Lung microvascular endothelial cell (primary cell): ENCODE results near the gene VPS13D. TPM values are rescaled to one million over a fixed set of nuclear protein-coding genes. Genes with fewer than 3 reads are reported as not detected.

Source experiments
- DNase-seq, 2 donors: peaks; one replicate each; pipeline versions ENCODE4 v3.0.0 to v3.0.0-alpha.2; 2010; ENCODE audit warnings: low read depth in 2 of 2
- total RNA-seq: library from RNA; depleted of rRNA; stranded (reverse); fragments of >200 nt; gene quantifications from 2 replicates; pipeline ENCODE4 v1.2.1, GENCODE V29; 2014

The VPS13D gene
- total RNA-seq, 1 donor from 2014 or later, result 28.8 TPM

DNA sequence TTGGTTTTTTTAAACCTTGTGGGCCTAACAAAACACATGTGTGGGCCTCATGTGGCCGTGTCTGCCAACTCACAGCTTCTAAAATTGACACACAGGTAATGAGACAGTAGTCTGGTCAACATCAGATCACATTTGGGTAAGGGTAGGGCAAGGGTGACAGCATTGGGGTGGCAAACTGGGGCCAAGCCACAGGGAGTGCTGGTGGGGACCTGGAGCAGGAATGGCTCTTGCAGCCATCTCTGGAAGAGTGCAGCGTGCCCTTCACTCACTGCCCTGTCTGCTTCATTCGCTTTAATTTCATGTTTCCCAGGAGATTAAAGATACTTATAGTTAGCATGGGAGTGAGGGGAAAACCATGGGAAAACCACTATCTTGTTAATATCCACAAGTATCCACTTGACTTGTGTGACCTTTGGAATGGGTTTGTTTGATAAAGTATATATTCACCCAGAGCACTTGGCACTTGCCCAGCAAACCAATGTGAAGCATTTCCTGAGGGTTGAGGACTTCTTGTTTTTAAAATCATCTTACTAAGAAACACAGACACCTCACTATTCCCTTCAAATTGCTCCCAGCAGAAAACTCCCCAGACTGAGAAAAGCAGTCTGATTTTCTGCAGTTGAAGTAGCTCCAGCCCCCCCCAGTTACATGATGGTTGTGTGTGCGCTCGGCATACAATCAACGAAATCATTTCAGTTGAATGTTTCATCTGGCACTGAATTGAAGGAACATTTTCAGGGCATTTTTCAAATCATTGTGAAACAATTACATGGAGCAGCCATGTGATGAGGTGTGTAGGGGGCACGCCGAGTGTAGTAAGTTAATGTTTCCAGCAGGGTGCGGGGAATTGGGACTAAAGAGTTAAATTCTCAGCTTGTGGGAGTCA lies 175.7 kb downstream of the VPS13D start:
- peak; percentile 80 to 90 for DNase-seq

DNA sequence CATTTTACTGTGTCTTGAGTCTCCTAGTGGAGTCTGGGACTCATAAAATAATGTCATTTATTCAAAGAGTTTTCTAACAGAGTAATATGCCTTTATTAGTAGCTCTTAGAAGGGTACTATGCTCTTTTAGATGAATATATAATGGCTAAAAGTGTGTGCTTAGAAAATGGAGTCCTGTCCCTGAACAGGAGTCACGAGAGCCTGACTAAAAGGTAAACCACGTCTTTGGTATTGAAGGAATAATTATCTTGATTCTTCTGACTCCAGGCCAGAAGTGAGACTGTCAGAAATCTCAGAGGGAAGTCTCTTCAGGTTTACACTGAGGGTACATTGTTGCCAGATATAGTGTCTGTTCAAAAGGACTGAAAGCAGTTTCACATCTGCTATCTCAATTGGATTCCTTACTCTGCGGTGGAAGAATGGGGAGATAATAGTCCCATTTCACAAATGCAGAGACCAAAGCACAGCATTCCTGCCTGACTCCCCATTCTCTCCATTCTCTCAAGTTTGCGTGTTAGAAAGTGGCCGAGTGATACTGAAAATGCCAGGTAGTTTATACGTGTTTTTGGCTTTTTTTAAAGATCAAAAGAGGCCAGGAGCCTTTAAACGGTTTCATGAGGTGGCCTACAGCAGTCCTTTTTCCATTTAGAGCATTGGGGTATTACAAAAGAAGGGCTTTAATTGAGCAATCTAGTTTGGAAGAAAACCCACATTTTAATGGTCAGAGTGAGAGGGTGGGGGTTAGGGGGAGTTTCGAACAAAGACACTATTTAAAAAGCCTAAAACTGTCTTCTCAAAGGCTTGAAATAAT lies 176.6 kb downstream of the VPS13D start:
- no peak for DNase-seq

DNA sequence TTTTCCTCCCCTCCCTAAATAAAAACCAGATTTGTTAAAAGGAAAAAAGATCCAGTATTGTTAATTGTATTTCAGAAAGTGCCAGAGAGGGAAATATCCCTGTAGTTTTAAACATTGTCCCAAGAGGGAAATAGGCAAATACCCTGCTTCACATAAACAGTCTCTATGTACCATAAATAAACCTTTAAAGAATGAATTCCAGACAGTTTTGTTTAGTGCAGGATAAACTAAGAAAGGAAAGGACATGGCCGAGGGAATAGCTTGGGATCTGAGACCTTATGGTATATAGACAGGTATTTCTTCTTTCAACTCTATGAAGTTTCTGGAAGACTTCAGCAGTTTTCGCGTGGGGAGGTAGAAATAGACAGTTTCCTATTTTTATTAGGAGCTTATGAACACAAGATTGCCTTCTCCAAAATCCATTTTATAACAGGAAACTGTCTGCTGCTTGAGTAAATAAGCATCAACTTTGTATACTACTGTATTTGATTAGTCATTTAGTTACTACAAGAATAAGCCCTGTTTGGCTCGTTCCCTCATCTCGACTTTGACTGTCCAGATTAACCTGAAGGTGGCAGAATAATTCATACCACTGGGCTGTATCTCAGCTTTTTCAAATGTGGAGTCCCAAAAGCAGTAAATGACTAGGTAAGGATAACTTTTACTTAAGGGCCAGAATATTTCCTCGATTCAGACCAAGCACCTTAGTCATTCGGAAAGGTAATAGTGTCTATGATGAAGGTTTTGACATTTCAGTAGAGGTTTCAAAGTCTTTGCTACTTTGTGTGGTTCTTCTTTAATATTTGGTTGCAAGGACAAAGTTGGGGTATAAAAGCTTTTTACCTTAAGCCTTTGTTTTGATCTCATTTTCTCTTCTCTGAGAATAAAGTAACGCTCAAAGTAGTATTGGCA lies 177.5 kb downstream of the VPS13D start:
- peak; percentile 73 to 85 for DNase-seq

DNA sequence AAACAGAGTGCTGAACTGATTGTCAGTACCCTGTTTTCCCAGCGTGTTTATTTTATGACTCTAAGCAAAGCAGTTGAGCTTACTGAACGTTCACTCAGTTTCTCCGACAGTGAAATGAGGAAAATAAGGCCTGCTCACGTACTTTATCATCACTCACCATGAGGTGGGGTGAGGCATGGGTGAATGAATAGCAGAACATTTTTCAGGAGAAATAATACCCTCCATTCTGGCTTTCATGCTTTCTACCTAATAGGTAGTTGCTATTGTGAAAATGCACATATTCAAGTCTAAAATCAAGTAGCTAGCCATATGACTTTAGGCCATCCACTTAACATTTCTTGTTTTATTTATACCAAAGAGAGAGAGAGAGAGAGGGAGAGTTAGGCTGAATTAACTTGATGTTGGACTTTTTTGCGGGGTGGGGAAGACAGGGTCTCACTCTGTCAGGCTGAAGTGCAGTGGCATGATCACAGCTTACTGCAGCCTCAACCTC lies 178.2 kb downstream of the VPS13D start:
- DNase-seq, result no peak

DNA sequence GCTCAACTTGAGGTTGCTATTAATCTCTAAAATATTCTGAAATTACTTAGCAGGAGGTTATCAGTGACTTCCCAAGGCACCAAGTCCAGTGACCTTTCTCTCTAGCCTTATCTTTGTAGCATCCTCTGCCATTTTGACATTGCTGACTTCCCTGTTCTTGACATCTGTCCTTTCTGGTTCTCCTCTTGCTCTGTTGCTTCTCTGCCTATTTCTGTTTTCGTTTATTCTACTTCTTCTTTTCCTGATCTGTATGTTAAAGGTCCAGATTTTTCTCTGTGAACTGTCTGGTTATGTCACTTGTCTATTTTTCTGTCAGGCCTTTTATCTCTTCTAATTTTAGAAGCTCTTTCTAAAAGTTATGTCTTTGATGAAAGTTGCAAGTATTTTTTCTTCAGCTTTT lies 178.8 kb downstream of the VPS13D start:
- no peak for DNase-seq

DNA sequence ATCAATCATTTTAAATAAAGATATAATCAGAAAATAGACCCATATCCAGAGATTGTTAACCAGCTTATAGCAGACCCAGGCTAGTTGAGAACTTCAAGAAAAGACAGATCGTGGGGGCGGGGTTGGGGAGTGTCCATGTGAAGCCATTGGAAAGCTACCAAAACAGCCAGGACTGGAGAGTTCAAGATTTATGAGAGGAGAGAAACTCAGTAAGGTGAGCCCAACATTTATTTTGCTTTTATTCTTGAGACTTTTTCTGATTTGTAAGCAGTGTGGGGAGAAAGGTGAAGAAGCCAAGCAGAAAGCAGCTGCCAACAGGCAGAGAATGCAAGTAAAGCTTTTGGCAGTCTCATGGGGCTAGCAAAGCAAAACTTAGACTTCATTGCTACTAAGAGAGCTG lies 179.9 kb downstream of the VPS13D start:
- DNase-seq, result no peak

DNA sequence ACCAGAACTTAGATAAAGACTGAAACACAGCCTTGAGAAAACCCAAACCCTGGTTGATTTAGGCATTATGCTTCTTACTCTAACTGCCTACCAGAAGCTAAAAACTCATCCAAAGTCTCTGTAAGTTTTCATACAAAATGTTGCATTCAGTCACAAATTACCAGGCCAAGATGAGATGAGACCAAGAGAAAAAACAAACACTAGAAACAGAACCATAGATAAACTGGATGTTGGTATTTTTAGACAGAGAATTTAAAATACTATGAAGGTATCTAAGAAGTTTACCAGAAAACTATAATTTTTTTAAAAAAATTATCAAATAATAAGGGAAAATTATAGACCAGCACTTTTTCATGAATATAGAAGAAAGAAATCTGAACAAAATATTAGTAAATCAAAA lies 180.5 kb downstream of the VPS13D start:
- DNase-seq, result no peak

DNA sequence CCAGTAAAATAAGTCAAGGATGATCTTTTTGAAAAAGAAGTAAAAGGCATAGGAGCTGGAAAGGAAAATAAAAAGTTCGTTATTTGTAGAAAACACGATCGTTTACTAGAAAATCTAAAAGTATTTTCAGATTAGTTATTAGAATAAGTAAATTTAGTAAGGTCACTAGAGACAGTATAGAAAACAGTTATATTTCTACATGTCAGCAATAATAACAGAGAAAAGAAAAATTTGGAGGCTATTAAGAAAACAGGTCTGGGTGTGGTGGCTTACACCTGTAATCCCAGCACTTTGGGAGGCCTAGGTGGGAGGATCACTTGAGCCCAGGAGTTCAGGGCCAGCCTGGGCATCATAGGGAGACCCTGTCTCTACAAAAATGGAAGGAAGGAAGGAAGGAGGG lies 181.3 kb downstream of the VPS13D start:
- DNase-seq, result no peak

DNA sequence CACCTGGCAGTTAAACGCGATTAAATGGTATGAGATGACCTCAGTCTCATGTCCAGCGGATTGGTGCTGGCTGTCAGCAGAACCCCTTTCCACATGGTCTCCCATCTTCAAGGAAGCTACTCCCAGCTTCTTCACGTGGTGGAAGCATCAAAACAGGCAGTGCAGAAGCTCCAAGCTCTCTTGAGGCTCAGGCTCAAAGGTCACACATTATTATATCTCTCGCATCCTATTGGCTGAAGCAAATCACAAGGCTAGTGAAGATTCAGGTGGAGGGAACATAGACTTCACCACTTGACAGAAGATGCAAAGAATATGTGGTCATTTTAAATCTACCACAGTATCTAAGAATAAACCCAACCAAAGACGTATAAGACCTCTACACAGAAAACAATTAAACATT lies 181.9 kb downstream of the VPS13D start:
- DNase-seq, result no peak

DNA sequence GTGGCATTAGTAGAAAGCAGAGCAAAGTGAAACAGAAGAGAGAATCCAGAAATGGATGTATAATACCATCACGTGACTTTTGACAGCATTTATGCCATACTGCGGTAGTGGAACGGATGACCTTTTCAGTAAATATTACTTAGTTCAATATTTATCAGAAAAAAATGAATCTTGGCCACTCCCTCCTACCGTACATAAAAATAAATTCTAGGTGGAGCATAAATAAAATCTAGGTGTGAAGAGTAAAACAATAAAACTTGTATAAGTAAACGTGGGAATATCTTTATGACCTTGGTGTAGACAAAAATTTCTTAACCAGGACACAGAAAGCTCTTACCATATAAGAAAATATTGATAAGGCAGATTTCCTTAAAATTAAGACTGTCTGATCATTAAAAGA lies 182.6 kb downstream of the VPS13D start:
- no peak for DNase-seq

DNA sequence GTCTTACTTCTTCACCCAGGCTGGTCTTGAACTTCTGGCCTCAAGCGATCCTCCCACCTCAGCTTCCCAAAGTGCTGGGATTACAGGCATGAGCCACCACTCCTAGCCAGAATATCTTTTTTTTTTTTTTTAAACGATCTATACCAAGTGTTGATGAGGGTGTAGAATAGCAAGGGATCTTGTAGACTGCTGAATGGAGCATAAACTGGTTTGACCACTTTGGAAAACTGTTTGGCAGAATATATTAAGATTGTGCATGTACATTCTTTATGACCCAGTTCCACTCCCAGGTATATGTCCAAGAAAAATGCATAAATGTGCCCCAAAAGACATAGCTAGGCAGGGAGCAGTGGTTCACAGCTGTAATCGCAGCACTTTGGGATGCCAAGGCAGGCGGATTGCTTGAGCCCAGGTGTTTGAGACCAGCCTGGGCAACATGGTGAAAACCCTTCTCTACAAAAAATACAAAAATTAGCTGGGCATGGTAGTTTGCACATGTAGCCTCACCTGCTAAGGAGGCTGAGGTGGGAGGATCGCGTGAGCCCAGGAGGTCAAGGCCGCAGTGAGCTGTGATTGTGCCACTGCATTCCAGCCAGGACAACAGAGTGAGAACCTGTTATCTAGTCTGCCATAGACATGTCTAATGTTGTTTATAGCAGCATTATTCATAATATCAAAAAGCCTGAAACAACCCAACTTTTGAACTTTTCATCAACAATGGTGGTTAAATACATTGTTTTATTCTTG lies 184.0 kb downstream of the VPS13D start:
- DNase-seq, result no peak

DNA sequence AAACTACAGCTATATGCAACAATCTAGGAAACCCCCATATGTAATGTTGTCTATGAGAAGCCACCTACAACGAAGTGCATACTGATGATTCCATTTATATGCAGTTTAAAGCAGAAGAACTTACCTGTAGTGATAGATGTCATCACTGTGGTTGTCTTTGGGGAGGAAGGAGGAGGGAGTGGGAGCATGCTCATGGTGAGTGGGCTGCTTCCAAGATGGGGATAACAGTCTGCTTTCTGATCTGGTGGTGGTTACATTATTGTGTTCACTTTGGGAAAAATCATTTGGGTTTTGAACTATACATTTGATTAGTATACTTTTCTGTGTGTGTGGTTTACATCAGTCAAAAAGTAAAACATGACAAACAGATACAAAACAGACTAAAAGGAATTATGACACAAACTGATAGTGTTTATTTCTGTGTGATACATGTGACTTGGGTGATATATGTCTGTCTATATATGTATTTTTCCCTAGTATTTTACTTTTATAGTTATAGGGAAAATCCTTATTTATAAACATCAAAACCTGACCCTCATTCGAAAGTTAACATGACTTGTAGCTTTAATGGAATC lies 184.7 kb downstream of the VPS13D start:
- DNase-seq, result no peak

DNA sequence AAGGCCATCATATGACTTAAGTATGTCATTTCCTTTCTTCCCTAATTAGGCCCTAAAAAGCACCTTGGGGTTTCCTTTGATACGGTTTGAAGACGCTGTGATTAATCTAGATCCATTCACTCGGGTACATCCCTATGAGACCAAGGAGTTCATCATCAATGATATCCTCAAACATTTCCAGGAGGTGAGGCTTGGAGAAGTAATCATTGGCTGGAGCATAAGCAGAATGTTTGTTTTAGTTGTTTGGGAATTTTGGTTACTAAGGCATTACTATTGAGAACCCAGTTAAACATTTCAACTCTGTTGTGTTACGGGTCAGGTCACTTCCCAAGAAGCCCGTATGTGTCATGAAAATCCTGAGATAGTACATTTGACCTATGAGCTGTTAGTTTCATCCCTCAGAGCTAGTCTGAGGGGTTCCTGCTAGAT lies 185.2 kb downstream of the VPS13D start:
- peak in 1 of 2 donors; percentile 48 for DNase-seq

DNA sequence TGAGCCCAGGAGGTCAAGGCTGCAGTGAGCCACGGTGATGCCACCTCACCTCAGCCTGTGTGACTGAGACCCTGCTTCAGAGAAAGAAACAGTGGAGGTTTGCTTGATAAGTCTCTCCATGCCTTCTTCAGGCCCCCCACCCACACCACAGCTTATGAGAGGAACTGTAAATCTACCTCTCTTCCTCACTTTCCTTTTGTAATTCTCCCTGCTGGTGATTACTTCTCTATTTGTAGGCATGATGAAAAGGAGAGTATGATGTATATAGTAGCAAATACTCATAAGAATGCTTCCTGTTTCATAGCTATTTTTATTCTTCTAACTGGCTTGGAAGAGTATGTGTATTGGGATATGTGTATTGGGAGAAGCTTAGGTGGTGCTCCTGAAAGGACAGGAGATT lies 186.3 kb downstream of the VPS13D start:
- no peak for DNase-seq

DNA sequence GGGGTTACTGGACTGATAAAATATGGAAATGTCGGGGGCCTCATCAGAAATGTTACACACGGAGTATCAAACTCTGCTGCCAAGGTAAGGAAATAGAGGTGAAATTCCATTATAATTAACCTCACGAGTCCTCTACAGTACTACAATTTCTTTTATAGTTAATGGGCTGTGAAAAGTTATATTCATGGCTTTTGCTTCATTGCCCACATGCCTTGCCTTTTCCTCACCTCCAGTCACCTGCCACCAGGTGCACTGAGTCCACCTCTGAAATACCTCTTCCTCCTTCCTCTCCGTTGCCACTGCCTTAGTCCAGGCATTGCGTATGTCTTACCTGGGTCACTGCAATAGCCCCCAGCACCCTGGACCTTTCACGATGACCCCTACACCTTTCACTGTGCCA lies 186.9 kb downstream of the VPS13D start:
- DNase-seq, result no peak

DNA sequence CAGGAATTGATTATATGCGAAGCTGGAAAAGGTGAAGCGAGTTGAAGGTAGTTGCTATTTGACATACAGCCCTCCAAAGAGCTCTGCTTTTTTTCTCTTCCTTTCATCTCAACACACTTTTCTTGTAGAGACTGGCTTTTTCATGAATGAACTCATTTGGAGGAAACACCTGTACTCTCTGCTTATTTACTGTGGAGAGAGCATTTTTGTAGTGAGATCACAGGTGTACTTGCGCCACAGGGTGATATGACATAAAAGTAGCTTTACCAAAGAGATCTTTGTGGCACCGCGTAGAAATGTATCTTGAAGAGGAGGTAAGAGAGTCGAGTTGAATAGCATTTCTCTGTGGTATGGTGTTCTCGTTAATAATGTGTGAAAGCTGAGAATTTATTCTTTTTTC lies 187.6 kb downstream of the VPS13D start:
- no peak for DNase-seq

DNA sequence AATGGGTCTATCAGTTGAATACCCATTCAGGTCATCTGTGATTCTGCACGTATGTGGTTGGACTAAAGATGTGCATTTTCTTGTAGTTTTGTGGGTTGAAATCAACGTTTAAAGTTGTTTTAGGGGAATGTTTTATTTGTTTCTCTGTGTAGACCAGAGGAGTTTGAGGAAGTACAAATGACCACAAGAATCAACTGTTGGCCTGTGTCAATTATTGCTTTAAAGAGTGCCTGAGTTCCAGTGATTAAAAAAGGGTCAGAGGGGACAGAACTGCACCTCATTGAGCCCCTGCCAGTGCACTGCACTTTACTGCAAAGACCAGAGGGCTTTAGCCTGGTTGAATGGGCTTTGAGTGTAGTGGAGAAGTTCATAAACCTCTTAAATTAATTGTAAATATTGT lies 190.3 kb downstream of the VPS13D start:
- DNase-seq, result no peak

DNA sequence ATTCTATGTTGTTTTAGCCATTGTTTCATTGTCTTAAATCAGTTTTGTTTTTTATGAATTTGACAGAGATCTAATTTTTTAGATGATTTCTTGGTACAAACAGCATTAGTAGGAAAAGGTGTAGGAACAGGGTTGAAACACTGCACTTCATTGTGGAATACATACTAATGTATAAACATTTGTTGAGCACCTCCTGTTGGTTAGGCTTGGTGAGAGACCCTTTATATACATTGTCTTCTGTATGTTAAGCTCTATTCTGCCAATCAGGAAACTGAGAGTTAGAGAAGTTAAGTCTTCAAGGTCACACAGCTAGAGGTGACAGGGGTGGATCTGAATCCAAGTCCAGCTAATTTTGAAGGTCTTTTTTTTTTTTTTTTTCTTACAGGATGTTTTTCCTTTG lies 192.7 kb downstream of the VPS13D start:
- no peak for DNase-seq

DNA sequence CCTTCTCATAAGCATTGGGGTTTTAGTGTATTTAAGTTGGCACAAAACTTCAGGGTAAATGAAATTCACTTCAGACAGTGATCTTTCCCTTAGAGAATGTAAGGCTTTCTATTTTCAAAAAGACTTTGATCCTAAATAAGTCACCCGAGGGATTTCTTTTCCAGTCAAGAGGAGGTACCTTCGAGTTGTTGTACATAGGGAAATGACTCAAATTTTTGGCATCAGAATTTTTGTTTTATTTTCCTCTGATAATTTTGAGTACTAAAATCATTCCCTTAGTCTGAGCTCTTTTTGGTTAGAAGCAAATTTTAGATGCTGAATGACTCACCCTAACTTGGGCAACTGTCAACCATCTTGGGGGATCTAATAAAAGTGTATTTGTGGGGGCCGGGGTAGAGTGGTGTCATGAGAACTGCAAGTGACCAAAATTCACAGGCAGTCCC lies 194.3 kb downstream of the VPS13D start:
- peak; percentile 32 to 51 for DNase-seq

DNA sequence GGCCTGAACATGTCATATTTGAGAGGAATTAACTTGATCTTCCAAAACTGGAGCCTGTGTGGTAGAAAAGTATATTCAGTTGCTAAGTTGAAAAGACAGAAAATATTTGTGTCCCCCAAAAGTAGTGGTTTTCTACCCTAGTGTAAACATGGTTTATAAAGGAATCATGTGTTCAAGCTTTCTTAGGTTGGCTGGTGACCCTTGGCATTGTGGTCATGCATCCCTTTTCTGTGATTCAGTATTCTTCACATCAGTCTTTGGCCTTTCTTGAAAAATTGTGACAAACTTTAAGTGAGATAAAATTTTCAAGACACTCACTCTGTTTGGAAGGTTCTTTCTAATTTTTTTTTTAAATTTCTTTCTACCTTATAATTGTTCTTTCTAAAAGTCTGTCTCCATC lies 195.0 kb downstream of the VPS13D start:
- DNase-seq, result no peak
